GM13977 (cell line): ENCODE measurements around the gene ABLIM3.
"Not testable (repeated sequence)": the region's sequence is repeated elsewhere in the genome, so short reads cannot be mapped to it uniquely, and the experiment has no call there.

Experiments
- DNase-seq: peaks from one replicate; pipeline ENCODE4 v3.0.0; 2012; ENCODE audit warnings: low spot score
- CTCF ChIP-seq: IDR thresholded peaks from 2 replicates; pipeline ENCODE4 v1.5.1; 2012; ENCODE audit warnings: mild to moderate bottlenecking, control low read depth; ENCODE audit not compliant: insufficient read depth; ENCODE audit errors: extremely low read depth, missing control alignments
- in situ Hi-C: fragments of 300-500 bp; cut with MboI; formaldehyde crosslinking; loops from one replicate; pipeline ENCODE4 v1.12.0; 2022; ENCODE audit warnings: low sequenced_read_pairs, low pct_unique_long_range_greater_than_20kb, mixed read lengths, inconsistent platforms; ENCODE audit not compliant: unreplicated experiment

ABLIM3 gene

GRCh38 chr5:149177911-149178565, 36.7 kb downstream of the ABLIM3 start:
- no peak for TF ChIP-seq CTCF
- in situ Hi-C loops = no loop called here
- no peak for DNase-seq

- TF ChIP-seq CTCF = no peak
- DNase-seq = no peak
- in situ Hi-C loops = no loop called here
Observed at GRCh38 chr5:149181732-149182131, 40.4 kb downstream of the ABLIM3 start.

- DNase-seq = no peak
- in situ Hi-C loops = no loop called here
- no peak for TF ChIP-seq CTCF
Observed at GRCh38 chr5:149182241-149182640, 40.9 kb downstream of the ABLIM3 start.

GRCh38 chr5:149185067-149185466, 43.8 kb downstream of the ABLIM3 start:
- in situ Hi-C loops = no loop called here

GRCh38 chr5:149186506-149186905, 45.2 kb downstream of the ABLIM3 start:
- in situ Hi-C loops = no loop called here
- TF ChIP-seq CTCF = no peak
- no peak for DNase-seq

More at GRCh38 chr5:149185067-149185466, 43.8 kb downstream of the ABLIM3 start:
- no peak for TF ChIP-seq CTCF
- DNase-seq = no peak

GRCh38 chr5:149187617-149188016, 46.3 kb downstream of the ABLIM3 start:
- in situ Hi-C loops, DNase-seq: not testable (repeated sequence)

- no peak for TF ChIP-seq CTCF
- DNase-seq = no peak
- in situ Hi-C loops = no loop called here
Observed at GRCh38 chr5:149188383-149188782, 47.1 kb downstream of the ABLIM3 start.
